Esophagus muscularis mucosa (tissue), 4 donors: ENCODE results near the gene ZBTB7C.

Experiments
- CTCF ChIP-seq, 3 experiments: fragments of 200-600 bp in 2 of 3; fragments of 450-650 bp in 1 of 3; sonication (generic) in 2 of 3; IDR thresholded peaks; one replicate each; pipeline ENCODE4 v1.5.1; 2017 to 2019; ENCODE audit warnings: antibody characterized with exemption in 3 of 3, mild to moderate bottlenecking in 2 of 3, moderate library complexity in 1 of 3
- EP300 ChIP-seq: sonication (generic); formaldehyde crosslinking; IDR thresholded peaks from one replicate; pipeline ENCODE4 v1.6.1; 2017; ENCODE audit warnings: antibody characterized with exemption
- POLR2A ChIP-seq: fragments of 450-650 bp; IDR thresholded peaks from one replicate; pipeline ENCODE4 v1.6.1; 2017; ENCODE audit warnings: antibody characterized with exemption, moderate library complexity, mild to moderate bottlenecking, low read depth
- POLR2AphosphoS5 ChIP-seq, 2 donors: sonication (generic); formaldehyde crosslinking; IDR thresholded peaks; one replicate each; pipeline ENCODE4 v1.6.1; 2017; ENCODE audit warnings: antibody characterized with exemption in 2 of 2

GRCh38 chr18:48186861-48187260 lies 222.3 kb downstream of the ZBTB7C start:
- TF ChIP-seq CTCF (IDR thresholded peaks at IDR 0.05) (no peak), POLR2AphosphoS5 (IDR thresholded peaks at IDR 0.05) (no peak), POLR2A (no peak), EP300 (no peak)
